ENCODE measurements around the gene CAPN5.

Gene CAPN5

GRCh38 chr11:77117492-77117891 is 50.7 kb downstream of the CAPN5 start:
- DNase-seq (ENCODE audit: low read depth in 2 of 2) = no peak

GRCh38 chr11:77118086-77118485 is 51.3 kb downstream of the CAPN5 start:
- no peak for DNase-seq (ENCODE audit: low read depth in 2 of 2)

GRCh38 chr11:77118971-77119370 is 52.2 kb downstream of the CAPN5 start:
- no peak for DNase-seq (ENCODE audit: low read depth in 2 of 2)

DNA sequence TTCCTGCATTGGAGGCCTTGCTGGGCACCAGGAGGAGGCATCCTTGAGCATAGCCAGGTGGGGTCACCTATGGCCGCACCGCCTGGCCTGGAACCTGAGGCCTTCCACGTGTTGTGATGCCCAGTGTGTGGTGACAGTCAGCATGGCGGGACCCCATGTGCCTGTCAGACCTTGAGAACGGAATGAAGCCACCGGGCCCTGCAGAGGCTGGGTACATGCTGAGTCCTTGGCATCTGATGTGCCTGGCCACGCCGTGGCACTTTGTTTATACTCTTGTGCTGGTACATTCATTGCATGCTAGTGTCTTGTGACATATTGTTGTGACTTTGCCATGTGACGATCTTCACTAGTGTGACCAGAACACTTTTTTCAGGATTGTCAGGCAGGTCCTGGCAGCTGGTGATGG is 52.8 kb downstream of the CAPN5 start:
- DNase-seq (ENCODE audit: low read depth in 2 of 2) = no peak

- DNase-seq (ENCODE audit: low read depth in 2 of 2) = no peak
Observed at GRCh38 chr11:77120571-77120970, 53.8 kb downstream of the CAPN5 start.

DNA sequence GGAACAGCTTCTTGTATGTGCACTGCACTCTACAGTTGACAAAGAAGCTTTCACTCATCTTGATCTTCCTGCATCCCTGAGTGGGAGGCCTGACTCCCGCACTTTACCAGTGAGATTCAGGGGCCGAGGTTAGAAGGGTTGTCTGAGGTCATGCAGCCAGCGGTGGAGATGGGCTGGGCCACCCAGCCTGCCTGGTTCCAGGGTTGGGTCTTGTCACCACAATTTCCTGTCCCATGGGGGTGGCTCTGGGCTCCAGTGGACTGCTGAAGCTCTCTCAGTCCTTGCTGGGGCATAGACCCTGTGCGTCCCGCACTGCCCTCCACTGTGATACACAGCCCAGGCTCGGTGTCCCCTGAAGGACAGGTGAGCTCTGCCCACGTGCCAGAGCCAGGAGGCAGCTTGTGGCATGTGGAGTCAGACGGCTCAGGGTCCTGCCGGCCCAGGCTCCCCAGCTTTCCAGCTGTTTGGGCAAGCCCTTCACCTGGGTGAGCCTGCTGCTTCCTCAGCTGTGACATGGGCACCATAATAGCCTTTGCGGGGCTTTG is 54.4 kb downstream of the CAPN5 start:
- DNase-seq (ENCODE audit: low read depth in 2 of 2) = no peak

- no peak for DNase-seq (ENCODE audit: low read depth in 2 of 2)
Observed at GRCh38 chr11:77121876-77122575, 55.3 kb downstream of the CAPN5 start.

GRCh38 chr11:77122576-77123212 is 55.9 kb downstream of the CAPN5 start:
- no peak for DNase-seq (ENCODE audit: low read depth in 2 of 2)

DNA sequence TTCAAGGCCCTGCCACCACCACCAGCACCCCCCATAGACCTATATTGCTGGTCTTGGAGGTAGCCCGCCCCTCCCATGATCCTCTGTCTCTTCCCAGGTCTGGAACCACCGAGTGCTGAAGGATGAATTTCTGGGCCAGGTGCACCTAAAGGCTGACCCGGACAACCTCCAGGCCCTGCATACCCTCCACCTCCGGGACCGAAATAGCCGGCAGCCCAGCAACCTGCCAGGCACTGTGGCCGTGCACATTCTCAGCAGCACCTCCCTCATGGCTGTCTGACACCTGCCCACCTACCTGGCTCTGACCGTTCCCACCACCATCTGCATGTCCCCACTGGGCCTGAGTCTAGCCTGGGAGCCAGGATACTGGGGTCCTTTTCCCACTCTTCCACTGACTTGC is 56.8 kb downstream of the CAPN5 start:
- DNase-seq (ENCODE audit: low read depth in 2 of 2) = no peak

DNA sequence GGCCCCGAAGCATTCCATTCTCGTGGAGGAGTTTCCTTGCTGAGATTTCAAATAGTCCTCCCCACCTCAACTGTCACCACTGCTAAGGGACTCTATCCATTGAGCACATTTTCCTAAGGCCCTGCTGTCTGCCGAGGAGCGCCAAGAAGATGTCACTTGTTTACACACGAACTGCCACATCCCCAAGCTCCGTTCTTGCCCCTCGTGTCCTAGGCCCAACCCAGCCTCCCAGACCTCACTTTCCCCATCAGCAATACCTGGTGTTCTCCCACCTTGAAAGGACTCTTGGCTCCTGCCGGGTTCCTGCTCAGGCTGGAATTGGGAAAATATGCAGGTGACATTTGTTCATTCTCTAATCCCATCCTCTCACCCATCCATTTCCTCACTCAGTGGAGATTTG is 57.3 kb downstream of the CAPN5 start:
- no peak for DNase-seq (ENCODE audit: low read depth in 2 of 2)

DNA sequence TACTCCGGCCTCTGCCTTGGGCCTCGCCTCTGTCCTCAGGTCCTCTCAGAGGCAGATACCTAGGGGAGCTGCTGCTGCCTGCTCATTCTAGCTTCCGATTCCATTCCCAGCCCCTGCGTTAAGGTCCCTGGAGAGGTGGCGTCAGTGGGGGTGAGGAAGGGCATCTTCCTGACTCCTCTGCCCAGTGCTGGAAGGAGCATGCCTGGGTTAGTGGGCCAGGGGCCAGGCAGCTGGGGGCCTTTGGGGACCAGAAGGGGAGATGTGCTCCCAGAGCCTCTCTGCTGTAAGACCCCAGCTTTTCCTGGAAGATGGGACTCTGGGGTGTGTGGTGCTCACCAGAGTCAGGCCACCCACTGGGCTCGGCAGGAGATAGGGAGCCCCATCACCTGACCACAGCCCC is 57.7 kb downstream of the CAPN5 start:
- no peak for DNase-seq (ENCODE audit: low read depth in 2 of 2)

GRCh38 chr11:77125191-77125590 is 58.4 kb downstream of the CAPN5 start:
- DNase-seq (ENCODE audit: low read depth in 2 of 2) = no peak

DNA sequence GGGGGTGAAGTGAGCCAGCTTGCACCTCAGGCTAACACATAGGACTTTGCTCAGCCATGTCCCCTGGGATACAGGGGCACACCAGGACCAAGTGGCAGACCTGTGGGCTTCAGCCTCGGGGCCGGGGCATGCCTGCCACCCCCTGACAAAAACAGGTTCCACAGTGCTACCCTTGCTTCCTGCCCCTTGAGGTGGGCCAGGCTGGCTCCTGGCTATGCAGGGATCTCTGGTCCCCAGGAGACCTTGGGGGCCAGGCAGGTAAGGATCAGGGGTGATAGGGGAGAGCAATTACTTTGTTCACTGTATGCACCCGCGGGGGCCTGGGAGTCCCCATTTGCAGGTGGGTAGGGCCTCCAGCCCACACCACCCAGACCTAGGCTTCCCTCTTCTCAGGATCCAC is 58.9 kb downstream of the CAPN5 start:
- DNase-seq (ENCODE audit: low read depth in 2 of 2) = no peak

DNA sequence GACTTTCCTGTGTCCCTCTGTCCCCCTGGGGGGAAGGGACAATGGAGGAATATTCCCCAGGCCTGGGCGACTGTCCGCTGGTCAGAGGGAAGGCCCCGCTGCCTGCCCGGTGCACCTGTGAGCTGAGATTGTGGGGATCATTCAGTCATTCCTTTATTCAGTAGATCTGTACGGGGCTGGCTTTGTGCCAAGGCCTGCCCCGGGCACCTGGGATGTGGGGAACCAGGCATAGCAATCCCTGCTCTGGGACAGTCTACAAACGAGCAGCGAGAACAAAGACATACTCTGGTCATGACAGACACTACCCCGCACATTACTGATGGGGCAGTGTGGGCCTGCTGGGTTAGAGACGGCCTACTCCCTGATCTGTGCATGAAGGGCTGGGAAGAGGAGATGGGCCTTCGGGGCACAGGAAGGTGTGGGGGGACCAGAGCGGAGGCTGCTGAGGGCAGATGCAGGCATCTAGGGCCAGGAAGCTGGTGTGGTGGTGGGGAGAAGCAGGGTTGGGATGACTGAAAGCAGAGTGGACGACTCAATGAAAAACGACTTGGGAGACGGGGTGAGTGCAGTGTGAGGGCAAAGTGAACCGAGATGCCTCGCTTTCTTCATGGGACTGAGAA is 59.5 kb downstream of the CAPN5 start:
- DNase-seq (ENCODE audit: low read depth in 2 of 2) = no peak

- no peak for DNase-seq (ENCODE audit: low read depth in 2 of 2)
Observed at GRCh38 chr11:77126861-77127234, 60.1 kb downstream of the CAPN5 start.

DNA sequence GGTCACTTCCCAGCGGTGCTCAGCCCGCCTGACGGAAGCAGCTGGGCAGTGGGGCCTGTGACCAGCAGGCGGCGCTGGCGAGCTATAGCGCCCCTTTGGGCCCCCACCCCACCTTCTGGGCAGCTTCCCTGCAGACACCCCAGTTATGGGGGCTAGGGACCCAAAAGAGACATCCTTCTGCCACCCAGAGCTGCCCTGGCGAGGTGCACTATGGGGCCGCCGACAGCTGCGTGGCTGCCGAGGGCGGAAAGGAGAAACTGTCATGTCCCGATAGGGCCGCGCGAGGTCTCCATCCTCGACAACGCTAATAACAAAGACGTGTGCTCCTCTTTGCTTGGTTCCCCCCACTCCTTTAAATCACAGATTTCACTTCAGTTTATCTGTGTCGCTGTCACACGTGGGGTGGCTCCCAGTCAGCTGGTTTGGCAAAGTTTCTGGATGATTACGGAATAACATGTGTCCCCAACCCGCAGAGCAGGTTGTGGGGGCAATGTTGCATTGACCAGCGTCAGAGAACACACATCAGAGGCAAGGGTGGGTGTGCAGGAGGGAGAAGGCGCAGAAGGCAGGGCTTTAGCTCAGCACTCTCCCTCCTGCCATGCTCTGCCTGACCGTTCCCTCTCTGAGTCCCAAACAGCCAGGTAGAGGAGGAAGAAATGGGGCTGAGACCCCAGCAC is 60.6 kb downstream of the CAPN5 start:
- peak in 1 of 2 donors; percentile 21 for DNase-seq (ENCODE audit: low read depth in 2 of 2)

DNA sequence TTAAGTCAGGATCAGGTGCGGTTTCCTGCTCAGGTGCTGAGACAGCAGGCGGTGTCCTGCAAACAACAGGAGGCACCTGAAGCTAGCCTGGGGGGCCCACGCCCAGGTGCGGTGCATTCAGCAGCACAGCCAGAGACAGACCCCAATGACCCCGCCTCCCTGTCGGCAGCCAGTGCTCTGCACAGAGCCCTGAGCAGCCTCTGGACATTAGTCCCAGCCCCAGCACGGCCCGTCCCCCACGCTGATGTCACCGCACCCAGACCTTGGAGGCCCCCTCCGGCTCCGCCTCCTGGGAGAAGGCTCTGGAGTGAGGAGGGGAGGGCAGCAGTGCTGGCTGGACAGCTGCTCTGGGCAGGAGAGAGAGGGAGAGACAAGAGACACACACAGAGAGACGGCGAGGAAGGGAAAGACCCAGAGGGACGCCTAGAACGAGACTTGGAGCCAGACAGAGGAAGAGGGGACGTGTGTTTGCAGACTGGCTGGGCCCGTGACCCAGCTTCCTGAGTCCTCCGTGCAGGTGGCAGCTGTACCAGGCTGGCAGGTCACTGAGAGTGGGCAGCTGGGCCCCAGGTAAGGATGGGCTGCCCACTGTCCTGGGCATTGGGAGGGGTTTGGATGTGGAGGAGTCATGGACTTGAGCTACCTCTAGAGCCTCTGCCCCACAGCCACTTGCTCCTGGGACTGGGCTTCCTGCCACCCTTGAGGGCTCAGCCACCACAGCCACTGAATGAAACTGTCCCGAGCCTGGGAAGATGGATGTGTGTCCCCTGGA is 61.3 kb downstream of the CAPN5 start, which contains the start of gene MYO7A:
Gene MYO7A, plus strand, starts transcription at position 327 of the 772 bp plus-strand sequence. CDS start 2,389 bp downstream, outside the sequence.
- DNase-seq (ENCODE audit: low read depth in 2 of 2) = no peak

GRCh38 chr11:77129069-77129841 is 62.5 kb downstream of the CAPN5 start:
- no peak for DNase-seq (ENCODE audit: low read depth in 2 of 2)

GRCh38 chr11:77129842-77130756 is 63.3 kb downstream of the CAPN5 start:
- no peak for DNase-seq (ENCODE audit: low read depth in 2 of 2)
